ENCODE measurements around the gene MYLK. TPM values are rescaled to one million over a fixed set of nuclear protein-coding genes. Genes with fewer than 3 reads are reported as not detected.
A peak's percentile ranks its signal among the peaks of the same experiment; 100 is the strongest.
"Not testable (repeated sequence)": the region's sequence is repeated elsewhere in the genome, so short reads cannot be mapped to it uniquely, and the experiment has no call there.

MYLK gene
- total RNA-seq, 1 donor from 2014 or later = 0.26 TPM

DNA sequence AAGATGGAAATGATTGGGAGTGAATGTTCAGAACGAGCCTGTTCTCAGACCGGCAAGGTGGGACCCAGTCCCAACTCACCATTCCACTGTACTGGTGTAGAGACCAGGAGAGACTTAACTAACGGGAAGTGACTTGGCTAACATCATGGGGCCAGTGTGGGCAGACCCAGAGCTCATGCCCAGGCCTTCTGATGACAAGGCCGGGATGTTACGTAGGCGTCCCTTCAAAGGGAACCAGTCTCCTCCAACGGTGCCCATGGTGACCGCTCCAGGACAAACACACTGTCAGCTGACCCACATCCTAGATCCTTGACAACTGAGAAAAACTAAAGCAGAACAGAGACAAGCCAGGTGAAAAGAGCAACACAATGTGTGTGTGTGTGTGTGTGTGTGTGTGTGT is 170.9 kb downstream of the MYLK start:
- Mint-ChIP-seq H3K27me3 (peaks cover 5% of the 10 kb centered on the region), H3K4me3 (no peak overlapping the region), H3K9me3 (no peaks in the 10 kb centered on the region), H3K4me1 (no peaks in the 10 kb centered on the region), H3K36me3 (ENCODE audit: low read depth) (no peaks in the 10 kb centered on the region), H3K27ac (no peak overlapping the region)
- DNase-seq = no peak
- intact Hi-C loops (cut with micrococcal nuclease) = no loop called here

DNA sequence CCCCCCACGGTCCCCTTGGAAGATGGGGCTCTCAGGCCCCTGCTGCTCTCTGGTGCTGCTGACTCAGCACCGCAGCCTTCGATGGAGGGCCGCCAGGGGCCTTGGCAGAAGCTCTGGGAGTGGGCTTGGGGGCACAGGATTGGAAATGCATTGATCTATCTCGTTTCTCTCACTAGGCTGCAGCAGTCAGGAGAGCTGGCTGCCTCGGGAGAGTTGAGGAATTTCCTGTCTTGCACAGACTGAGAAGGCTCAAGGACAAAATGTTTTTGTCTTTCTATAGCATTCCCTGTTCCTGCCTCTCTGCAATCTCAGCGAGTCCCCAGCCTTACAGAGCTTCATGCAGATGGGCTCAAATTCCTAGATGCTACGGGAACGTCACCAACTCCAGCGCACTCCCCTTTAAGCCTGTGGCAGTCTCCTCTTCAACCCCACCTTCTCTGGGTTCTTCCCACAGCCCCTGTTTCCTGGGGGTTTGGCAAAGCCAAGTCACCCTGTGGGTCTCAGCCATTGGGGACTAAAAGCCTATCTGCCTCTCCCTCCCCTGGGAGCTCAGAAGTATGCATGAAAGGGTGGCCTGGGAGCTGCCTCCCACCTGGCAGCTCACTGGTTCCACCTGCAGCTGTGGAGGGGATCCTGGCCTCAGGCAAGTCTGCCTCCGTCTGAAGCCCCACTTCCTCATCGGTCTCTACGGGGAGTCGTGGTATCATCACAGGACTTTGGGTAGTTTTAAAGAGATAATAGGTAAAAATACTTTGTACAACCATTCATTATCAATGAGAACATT is 171.9 kb downstream of the MYLK start:
- no peaks in the 10 kb centered on the region for H3K36me3 Mint-ChIP-seq (ENCODE audit: low read depth)
- no peak for DNase-seq
- no peak overlapping the region for H3K4me3 Mint-ChIP-seq
- no peaks in the 10 kb centered on the region for H3K9me3 Mint-ChIP-seq
- H3K4me1 Mint-ChIP-seq = no peaks in the 10 kb centered on the region
- H3K27ac Mint-ChIP-seq = no peak overlapping the region
- H3K27me3 Mint-ChIP-seq = peaks cover 5% of the 10 kb centered on the region
- intact Hi-C loops (cut with micrococcal nuclease) = no loop called here

DNA sequence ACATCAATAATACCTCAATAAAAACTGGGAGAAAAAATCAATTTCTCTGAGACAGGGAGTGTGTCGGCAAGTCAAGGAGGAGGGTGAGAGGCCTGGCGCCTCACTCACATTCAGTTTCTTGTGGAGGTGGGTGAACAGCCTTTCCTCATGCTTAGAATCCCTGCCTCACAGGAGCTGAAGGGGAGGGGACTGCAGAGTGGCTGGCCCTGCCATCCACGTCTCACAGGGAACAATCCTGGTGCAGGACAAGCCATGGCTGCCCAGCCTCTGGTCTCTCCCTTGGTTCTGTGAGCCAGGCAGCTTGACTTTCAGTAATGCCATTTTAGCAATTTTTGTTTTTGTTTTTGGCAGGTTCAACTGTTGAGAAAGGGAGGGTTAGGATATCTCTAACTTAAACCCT is 172.8 kb downstream of the MYLK start:
- DNase-seq = no peak
- intact Hi-C loops (cut with micrococcal nuclease) = no loop called here
- peaks cover 4% of the 10 kb centered on the region for H3K27me3 Mint-ChIP-seq
- H3K4me3 Mint-ChIP-seq = no peak overlapping the region
- no peaks in the 10 kb centered on the region for H3K9me3 Mint-ChIP-seq
- no peak overlapping the region for H3K27ac Mint-ChIP-seq
- H3K4me1 Mint-ChIP-seq = no peaks in the 10 kb centered on the region
- H3K36me3 Mint-ChIP-seq (ENCODE audit: low read depth) = no peaks in the 10 kb centered on the region

DNA sequence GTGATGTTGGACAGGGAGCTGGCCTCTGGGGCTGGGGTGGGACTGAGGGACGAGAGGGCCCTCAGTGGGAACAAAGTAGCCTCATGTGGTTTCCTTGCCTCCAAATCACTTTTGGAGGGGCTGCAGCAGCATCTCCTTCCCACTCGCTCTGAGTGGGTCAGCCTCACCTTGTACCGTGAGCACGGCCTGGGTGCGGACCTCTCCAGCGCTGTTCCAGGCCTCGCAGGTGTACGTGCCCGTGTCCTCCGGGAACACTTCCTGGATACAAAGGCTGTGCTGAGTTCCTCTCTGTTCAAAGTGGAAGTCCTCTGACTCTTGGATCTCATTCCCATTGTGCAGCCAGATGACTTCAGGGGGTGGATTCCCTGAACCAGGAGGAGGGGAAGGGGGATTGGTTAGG is 175.6 kb downstream of the MYLK start:
- no peaks in the 10 kb centered on the region for H3K36me3 Mint-ChIP-seq (ENCODE audit: low read depth)
- H3K9me3 Mint-ChIP-seq = no peaks in the 10 kb centered on the region
- no peak overlapping the region for H3K4me3 Mint-ChIP-seq
- intact Hi-C loops (cut with micrococcal nuclease) = no loop called here
- H3K4me1 Mint-ChIP-seq = no peaks in the 10 kb centered on the region
- DNase-seq = no peak
- H3K27ac Mint-ChIP-seq = no peak overlapping the region
- peaks cover 1% of the 10 kb centered on the region for H3K27me3 Mint-ChIP-seq

DNA sequence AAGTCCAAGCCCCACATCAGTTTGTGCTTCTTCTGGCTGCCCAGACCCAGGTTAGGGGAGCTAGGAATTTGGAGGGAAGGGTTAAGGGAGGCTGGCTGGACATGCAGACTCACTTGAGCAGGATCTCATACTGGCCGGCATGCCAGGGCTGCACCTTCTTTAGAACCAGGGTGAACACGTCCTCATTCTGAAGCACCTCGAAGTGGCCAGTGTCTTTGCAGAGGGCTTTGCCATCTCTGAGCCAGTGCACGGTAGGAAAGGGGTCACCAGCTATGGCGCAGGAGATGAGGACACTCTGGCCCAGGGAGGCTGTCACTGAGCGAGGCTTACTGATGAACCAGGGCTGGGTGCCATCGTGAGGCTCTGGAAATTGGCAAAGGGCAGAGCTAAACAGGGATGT is 176.5 kb downstream of the MYLK start:
- H3K36me3 Mint-ChIP-seq (ENCODE audit: low read depth); H3K4me3 Mint-ChIP-seq; H3K9me3 Mint-ChIP-seq; H3K27ac Mint-ChIP-seq; DNase-seq; intact Hi-C loops (cut with micrococcal nuclease); H3K4me1 Mint-ChIP-seq; H3K27me3 Mint-ChIP-seq: not testable (repeated sequence)

DNA sequence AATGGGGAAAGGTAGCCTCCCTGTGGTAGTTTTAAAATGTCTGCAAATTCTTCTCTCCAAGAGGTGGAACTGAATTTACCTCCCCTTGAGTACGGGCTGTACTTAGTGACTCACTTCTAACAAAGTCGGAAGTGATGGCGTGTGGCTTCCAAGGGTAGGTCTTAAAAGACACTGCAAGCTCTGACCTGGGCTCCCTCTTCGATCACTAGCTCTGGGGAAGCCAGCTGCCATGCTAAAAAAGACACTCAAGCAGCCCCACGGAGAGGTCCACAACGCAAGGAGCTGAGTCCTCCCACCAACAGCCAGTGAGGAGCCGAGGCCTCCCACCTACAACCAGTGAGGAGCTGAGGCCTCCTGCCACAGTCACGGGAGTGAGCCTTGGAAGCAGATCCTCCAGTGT is 177.3 kb downstream of the MYLK start:
- no peak overlapping the region for H3K4me3 Mint-ChIP-seq
- DNase-seq = no peak
- H3K27ac Mint-ChIP-seq = no peak overlapping the region
- intact Hi-C loops (cut with micrococcal nuclease) = no loop called here
- no peaks in the 10 kb centered on the region for H3K36me3 Mint-ChIP-seq (ENCODE audit: low read depth)
- no peaks in the 10 kb centered on the region for H3K27me3 Mint-ChIP-seq
- H3K9me3 Mint-ChIP-seq = no peaks in the 10 kb centered on the region
- no peaks in the 10 kb centered on the region for H3K4me1 Mint-ChIP-seq

DNA sequence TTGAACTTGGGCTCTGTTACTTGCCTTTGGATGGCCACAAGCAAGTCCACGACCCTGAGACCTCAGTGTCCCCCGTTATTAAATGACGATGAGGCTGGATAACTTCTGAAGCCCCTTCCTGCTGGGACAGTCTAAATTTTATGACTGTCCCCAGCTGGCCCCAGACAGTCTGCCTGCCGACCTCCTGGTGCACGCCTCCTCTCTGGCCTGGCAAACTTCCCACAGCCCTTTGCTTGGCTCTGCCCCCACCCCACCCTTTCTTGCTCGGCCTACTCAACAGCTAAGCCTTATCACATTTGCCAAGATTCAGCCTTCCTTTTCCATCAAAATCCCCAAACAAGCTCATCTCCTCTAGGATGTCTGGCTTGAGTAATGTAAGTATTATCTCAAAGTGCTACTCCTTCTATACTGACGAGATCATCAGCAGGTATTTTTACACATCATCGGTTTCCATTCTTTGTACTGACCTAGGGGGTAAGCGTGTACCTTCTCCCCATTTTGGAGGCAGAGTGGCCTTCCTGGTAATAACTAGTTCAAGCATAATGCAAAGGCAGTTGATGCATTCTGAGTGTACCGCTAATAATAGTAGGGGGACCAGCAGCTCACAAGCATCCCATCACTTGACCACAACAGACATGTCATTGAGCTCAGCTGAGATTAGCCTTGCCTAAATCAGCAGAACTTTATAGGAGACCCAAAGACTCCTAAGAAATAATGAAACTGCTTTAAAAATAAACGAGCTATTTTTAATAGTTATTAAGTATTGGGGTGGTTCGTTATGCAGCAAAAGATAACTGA is 178.4 kb downstream of the MYLK start:
- Mint-ChIP-seq H3K36me3 (ENCODE audit: low read depth) (no peaks in the 10 kb centered on the region), H3K27me3 (no peaks in the 10 kb centered on the region), H3K4me3 (no peak overlapping the region), H3K4me1 (no peaks in the 10 kb centered on the region), H3K9me3 (no peaks in the 10 kb centered on the region), H3K27ac (no peak overlapping the region)
- DNase-seq = no peak
- intact Hi-C loops (cut with micrococcal nuclease) = no loop called here

DNA sequence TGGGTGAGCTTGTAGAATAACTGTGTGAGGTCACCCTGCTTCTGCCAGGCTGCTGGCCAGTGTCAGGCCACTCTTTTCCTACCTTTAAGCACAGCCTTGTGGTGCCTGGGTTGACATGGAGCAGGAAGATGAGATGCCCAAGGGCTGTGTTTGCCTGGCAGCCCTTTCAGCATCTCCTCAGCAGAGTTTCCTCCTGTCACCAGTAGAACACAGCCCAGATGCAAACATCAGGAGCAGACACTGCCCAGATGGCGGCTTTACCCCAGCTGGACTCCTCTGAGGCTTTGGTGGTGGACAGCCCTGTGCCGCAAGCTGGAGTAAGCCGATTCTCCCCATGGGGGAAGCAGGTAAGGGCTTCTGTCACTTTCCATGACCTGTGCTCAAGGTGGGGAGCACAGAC is 180.5 kb downstream of the MYLK start:
- H3K9me3 Mint-ChIP-seq; H3K27me3 Mint-ChIP-seq; H3K4me3 Mint-ChIP-seq; intact Hi-C loops (cut with micrococcal nuclease); H3K27ac Mint-ChIP-seq; H3K4me1 Mint-ChIP-seq; DNase-seq; H3K36me3 Mint-ChIP-seq (ENCODE audit: low read depth): not testable (repeated sequence)

DNA sequence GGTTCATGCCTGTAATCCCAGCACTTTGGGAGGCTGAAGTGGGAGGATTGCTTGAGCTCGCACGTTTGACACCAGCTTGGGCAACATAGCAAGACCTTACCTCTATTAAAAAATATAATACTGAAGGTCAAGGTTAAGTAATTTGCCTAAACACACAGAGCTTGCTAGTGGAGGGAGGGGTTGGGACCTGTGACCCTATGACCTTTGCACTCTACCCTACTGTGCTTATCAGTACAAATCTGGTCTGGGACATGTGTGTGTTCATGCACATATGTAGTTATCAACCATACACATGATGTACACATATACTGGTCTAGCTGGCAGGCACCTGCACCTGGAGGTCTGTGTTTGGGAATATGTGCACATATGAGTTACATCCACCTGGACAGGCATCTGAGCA is 181.4 kb downstream of the MYLK start:
- intact Hi-C loops (cut with micrococcal nuclease) = no loop called here
- no peak overlapping the region for H3K4me3 Mint-ChIP-seq
- H3K9me3 Mint-ChIP-seq = no peaks in the 10 kb centered on the region
- H3K4me1 Mint-ChIP-seq = no peaks in the 10 kb centered on the region
- no peaks in the 10 kb centered on the region for H3K27me3 Mint-ChIP-seq
- no peaks in the 10 kb centered on the region for H3K36me3 Mint-ChIP-seq (ENCODE audit: low read depth)
- DNase-seq = no peak
- H3K27ac Mint-ChIP-seq = no peak overlapping the region

DNA sequence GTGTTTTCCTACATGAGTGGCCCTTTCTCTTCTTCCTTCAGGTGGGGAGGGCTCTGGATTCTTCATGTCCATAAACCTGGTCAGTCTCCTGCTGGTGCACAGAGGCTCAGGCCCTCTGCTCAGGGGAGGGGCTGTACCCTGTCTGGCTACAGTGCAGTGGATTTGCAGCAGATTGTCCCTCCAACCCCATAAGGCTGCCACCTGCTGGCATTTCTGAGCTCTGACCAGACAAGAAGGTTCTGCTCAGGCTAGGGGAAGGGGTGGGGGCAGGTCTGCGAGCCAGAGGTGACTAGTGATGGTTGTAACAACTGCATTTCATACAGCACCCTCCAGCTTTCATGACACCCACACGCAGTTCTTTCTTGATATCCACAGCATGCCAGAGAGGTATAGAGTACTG is 182.1 kb downstream of the MYLK start:
- intact Hi-C loops (cut with micrococcal nuclease); H3K36me3 Mint-ChIP-seq (ENCODE audit: low read depth); H3K9me3 Mint-ChIP-seq; H3K4me1 Mint-ChIP-seq; H3K27me3 Mint-ChIP-seq; H3K4me3 Mint-ChIP-seq; H3K27ac Mint-ChIP-seq: not testable (repeated sequence)
- peak; percentile 62 for DNase-seq

DNA sequence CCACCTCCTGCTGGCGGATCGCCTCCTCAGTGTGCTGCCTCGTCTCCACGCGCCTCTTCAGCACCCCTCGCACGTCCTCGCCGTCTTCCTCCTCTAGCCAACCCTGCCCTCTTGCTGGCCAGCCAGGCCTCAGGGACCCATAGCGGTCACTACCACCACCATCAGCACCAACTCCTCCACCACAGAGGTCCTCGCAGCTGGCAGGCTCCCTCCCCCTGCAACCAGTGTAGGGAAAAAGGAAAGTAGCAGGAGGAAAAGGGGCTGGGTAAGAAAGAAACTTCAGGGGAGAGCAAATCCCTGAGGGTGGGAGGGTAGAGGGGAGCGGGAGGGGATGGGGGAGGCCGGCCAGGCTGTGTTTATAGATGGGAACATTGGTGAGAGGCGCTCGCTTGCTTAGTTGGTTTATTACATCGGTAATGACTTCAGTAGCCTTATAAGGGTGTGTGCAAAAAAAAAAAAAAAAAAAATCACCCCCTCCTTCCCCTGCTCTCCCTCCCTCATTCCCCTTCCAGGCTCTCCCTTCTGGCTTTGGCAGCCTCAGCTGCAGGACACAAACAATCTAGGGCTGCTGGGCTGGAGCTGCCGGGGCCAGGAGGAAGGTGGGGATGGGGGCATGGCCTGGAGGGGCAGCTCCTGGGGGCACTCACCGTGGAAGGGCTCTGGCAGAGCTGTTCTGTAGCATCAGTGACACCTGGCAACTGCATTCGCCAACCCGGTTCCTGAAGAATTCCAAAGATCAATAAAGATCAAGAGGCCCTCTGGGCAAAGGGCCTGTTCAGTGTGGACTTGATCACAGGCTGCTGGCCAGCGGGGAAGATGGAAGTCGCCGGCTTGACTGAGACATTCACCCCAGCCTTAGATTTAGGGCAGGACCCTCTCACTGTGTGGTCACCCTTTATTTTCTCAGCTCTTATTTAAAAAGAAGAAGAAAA is 183.1 kb downstream of the MYLK start:
- no peaks in the 10 kb centered on the region for H3K36me3 Mint-ChIP-seq (ENCODE audit: low read depth)
- no peaks in the 10 kb centered on the region for H3K9me3 Mint-ChIP-seq
- H3K27ac Mint-ChIP-seq = no peak overlapping the region
- intact Hi-C loops (cut with micrococcal nuclease) = no loop called here
- DNase-seq = no peak
- H3K4me1 Mint-ChIP-seq = no peaks in the 10 kb centered on the region
- H3K4me3 Mint-ChIP-seq = no peak overlapping the region
- H3K27me3 Mint-ChIP-seq = no peaks in the 10 kb centered on the region

DNA sequence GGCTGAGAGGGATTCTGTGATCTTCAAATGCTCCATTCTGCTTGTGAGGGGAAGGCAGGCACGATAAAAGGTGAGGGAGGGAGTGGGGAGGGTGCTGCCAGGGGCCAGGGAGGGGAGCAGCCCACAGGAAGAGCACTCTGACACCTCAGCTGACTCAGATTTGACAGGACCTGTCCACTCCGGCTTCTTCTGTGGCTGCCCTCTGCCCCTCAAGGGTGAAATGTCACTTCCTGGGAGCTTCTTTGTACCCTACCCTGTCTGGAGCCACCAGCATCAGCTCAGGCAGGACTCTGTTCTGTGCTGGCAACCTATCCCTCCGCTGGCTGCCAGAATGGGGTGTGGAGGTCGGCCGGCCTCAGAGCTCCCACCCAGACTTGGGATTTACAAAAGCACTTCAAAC is 185.3 kb downstream of the MYLK start:
- intact Hi-C loops (cut with micrococcal nuclease) = no loop called here
- no peaks in the 10 kb centered on the region for H3K4me1 Mint-ChIP-seq
- no peak for DNase-seq
- H3K27ac Mint-ChIP-seq = no peak overlapping the region
- H3K36me3 Mint-ChIP-seq (ENCODE audit: low read depth) = no peaks in the 10 kb centered on the region
- H3K27me3 Mint-ChIP-seq = no peaks in the 10 kb centered on the region
- H3K9me3 Mint-ChIP-seq = no peaks in the 10 kb centered on the region
- H3K4me3 Mint-ChIP-seq = no peak overlapping the region

DNA sequence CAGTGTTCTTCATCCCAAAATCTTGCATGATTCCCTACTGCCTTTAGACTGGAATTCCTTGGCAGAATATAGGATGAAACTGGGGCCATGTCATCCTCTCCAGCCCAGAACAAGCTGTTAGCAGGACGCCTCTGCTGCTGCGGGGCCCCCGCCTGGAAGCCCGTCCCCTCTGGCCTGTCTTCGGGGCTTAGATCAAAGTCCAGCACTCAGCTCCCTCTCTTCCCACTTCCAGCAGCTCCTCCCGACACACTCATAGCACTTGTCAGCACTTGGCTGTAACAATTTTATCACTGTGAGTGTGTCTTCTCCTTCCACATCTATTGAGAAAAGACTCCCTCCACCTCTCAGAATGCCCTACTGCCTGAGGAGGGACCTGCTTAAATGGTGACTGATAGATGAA is 187.3 kb downstream of the MYLK start:
- no peak overlapping the region for H3K4me3 Mint-ChIP-seq
- no peaks in the 10 kb centered on the region for H3K9me3 Mint-ChIP-seq
- H3K27me3 Mint-ChIP-seq = no peaks in the 10 kb centered on the region
- H3K27ac Mint-ChIP-seq = no peak overlapping the region
- H3K4me1 Mint-ChIP-seq = no peaks in the 10 kb centered on the region
- no peaks in the 10 kb centered on the region for H3K36me3 Mint-ChIP-seq (ENCODE audit: low read depth)
- intact Hi-C loops (cut with micrococcal nuclease) = no loop called here
- no peak for DNase-seq

Data from activated CD4-positive, alpha-beta T cell treated with anti-CD3 and anti-CD28 coated beads, Interleukin-2, amount 10 ng/mL, durations not matched to agents 24 days and 14 days (primary cell).